GM18858 (cell line): ENCODE data around the gene USP32.
"Not testable (repeated sequence)": the region's sequence is repeated elsewhere in the genome, so short reads cannot be mapped to it uniquely, and the experiment has no call there.

Experiments used
- ATAC-seq: cut with Tn5 transposase; IDR thresholded peaks from one replicate; pipeline ENCODE4 v1.9.1; 2021; ENCODE audit not compliant: unreplicated experiment

Gene USP32

DNA sequence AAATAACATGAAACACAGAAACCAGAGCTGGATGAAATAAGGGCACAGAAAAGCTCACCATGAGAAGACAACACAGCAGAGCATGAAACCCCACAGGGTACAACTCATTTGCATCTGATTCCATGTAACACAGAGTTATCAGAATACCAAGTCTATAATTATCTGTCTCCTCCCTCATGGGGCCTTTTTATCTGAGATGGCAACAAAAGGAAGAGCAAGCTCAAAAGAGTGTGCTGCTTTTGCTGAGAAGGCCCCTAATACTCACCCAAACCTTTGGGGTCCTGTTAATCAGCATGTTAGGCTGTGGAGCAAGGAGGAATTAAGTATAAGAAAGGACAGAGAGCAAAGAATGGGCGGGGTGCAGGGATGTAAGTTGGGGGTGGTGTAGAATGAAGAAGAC is 205.6 kb downstream of the USP32 start:
- ATAC-seq, result not testable (repeated sequence)

- not testable (repeated sequence) for ATAC-seq
Measured at GRCh38 chr17:60180380-60180779, 211.6 kb downstream of the USP32 start.

GRCh38 chr17:60178180-60178579 is 213.8 kb downstream of the USP32 start:
- ATAC-seq, result not testable (repeated sequence)

GRCh38 chr17:60176763-60177162 is 215.2 kb downstream of the USP32 start:
- ATAC-seq, result not testable (repeated sequence)

- ATAC-seq, result not testable (repeated sequence)
Measured at GRCh38 chr17:60174767-60175166, 217.2 kb downstream of the USP32 start.

DNA sequence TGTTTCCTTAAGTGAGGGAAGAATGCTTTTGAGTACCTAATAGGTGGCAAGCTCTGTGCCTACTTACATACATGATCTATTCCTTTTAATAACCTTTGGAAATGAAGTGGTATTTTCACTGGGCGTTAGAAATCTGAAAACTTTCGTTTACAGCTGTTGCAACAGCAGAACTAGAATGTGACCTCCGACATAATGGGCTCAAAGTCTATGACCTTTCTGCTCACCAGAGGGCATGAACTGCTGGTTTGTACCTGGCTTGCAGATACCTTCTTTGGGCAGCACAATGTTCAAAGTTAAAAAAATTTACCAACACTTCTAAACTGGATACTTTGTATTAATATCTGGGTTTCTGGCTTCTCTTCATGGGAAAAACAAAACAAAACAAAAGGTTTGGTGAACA is 217.9 kb downstream of the USP32 start:
- ATAC-seq, result no peak

- no peak for ATAC-seq
Measured at GRCh38 chr17:60173304-60173819, 218.6 kb downstream of the USP32 start.

DNA sequence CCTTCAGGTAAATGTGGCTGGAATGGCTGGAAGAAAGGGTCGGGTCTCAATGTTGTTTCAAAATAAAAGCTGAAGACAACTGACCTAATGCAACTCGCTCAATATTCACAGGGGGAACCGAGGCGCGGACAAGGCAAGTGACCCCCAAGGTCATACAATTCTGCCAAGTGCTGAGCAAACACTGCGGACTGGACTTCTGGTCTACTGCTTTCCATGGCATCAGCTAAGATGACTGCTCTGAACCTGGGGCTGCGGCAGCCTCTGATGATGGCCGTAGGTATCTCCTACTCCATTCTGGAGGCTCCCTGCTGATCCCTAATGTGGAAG is 220.2 kb downstream of the USP32 start:
- no peak for ATAC-seq

GRCh38 chr17:60170835-60171752 is 220.8 kb downstream of the USP32 start:
- no peak for ATAC-seq

- ATAC-seq, result no peak
Measured at GRCh38 chr17:60169921-60170817, 221.8 kb downstream of the USP32 start.

DNA sequence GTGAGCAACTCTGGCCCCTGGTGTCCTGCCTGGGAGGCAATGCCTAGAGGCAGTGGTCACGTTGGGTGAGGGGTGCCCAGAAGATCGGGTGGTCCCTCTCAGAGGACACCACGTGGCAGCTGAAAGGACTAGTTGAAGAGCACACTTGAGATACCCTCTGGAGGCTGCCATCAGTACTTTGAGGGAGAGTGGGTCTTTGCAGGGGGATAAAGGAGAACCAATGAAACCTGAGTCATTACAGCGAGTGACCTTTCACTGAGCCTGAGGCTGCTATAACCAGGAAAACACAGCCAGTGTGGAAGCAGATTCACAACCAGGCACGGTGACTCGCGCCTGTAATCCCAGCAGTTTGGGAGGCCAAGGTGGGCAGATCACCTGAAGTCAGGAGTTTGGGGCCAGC is 223.3 kb downstream of the USP32 start:
- no peak for ATAC-seq

- ATAC-seq, result no peak
Measured at GRCh38 chr17:60167065-60167741, 224.7 kb downstream of the USP32 start.

GRCh38 chr17:60165971-60166370 is 226.0 kb downstream of the USP32 start:
- no peak for ATAC-seq

DNA sequence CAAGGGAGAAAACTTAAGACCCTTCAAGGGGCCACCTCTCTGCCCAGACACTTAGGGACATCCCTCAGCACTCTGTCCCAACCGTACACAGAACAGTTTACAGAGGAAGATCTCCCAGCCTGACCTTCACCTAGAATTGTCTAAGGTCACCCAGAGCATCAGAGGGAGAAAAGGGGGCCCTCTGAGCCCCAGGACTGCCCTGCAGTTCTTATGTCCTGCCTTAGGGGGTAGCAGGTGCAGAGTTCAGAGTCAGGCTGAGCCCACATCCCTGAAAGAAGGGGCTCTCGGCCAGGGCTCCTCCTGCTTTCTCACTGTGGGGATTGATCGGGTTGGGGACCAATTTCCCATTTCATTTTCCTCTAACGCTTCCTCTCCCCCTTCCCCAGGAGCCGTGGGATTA is 226.7 kb downstream of the USP32 start:
- ATAC-seq, result no peak

GRCh38 chr17:60164697-60165096 is 227.2 kb downstream of the USP32 start:
- no peak for ATAC-seq

DNA sequence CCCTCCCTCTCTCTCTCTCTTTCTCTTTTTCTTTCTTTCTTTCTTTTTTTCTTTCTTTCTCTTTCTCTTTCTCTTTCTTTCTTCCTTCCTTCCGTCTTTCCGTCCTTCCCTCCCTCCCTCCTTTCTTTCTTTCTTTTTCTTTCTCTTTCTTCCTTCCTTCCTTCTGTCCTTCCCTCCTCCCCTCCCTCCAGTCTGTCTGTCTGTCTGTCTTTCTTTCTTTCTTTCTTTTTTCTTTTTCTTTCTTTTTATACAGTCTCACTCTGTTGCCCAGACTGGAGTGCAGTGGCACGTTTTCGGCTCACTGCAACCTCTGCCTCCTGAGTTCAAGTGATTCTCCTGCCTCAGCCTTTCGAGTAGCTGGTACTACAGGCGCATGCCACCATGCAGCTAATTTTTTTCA is 227.8 kb downstream of the USP32 start:
- ATAC-seq, result no peak

DNA sequence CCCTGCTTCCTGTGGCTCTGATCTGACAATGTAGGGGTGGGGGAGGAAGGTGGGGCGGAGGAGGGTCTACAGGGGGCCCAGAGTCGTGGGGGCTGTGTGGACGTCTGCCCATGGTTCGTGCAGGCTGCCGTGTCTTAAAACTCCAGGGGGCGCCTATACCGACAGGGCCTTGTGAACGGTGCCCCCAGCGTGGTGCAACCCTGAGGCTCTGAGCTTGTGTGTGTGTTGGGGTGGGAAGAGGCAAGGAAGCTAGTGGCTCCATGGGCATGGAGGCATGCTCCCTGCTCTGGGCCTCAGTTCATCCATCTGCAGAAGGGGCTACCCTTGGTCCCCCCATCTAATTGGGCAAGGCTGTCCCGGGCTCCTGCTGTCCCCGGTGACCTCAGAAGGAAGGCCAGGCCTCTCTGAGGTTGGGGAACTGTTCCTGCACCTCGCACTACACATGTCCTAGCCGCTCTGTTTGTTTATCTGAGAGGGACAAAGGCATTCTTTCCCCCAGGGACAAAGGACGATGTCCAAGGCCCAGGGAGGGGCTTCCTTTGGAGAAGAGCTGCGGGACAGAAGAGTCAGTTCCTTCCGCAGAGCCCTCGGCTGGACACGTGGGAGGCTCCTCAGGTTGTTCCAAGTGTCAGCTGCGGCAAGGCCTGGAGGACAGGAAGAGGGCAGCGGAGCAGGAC is 228.7 kb downstream of the USP32 start:
- no peak for ATAC-seq

DNA sequence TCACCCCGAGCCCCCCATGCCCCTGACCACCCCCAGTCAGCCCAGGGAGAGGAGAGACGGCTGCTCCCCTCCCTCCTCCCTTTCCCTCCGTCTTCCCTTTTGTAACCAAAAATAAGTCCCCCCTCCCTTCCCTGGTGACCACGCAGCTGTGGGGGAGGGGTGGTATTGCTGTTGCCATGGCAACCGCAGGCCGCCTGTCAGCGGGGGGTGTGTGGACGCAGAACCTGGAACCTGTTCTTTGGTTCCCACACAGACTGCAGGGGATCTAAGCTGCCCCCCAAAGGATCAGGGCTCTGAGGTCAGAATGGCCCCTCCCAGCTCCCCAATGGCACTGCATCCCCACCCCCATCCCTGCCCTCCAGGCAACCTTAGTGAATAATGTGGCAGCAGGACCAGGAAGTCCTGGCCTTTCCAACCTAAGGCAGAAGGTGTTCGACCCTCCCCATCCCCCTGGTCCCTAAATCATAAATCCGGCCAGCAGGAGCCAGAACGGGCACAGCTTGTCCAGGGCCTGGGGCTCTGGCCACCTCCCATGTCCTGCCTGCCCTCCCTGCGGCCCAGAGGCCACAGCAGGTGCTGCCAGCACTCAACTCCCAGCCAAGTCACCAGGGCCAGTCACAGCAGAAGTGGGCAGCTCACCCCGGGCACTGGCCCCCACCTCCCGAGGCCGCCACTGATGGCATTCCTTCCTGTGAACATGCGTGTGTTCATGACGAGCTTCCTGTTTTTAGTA is 230.2 kb downstream of the USP32 start:
- no peak for ATAC-seq

GRCh38 chr17:60160829-60161501 is 231.0 kb downstream of the USP32 start:
- no peak for ATAC-seq
